Neural progenitor cell (in vitro differentiated cells): ENCODE results near the gene NPY1R.

Experiments
- EZH2 ChIP-seq: fragments of 200-600 bp; sonication (generic); IDR thresholded peaks from 2 replicates; pipeline ENCODE4 v1.6.1; 2017; ENCODE audit warnings: antibody characterized with exemption, mild to moderate bottlenecking, moderate library complexity
- TF ChIP-seq, protein P1 (sequence below): fragments of 200-600 bp; sonication (generic); IDR thresholded peaks from 2 replicates; pipeline ENCODE4 v1.5.1; 2017; ENCODE audit warnings: antibody characterized with exemption, mild to moderate bottlenecking

DNA sequence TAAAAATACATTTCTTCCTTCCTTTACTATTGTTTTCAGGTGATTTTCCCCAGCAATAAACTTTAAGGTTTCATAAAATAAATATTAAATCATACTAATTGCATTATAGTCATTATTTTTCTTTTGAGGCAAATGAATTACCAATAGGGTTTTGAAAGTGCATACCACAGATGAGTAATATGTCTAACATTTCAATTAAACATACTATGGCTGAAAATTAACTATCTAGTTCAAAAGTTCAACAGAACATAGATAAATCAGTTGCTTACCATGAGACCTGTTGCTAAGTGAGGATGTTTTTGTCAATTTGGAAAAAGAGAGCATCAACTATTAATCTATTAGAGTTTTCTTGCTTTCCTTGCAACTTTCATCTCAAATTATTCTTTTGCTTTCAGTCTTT, 46.3 kb upstream of the NPY1R start:
- TF ChIP-seq, protein P1, sequence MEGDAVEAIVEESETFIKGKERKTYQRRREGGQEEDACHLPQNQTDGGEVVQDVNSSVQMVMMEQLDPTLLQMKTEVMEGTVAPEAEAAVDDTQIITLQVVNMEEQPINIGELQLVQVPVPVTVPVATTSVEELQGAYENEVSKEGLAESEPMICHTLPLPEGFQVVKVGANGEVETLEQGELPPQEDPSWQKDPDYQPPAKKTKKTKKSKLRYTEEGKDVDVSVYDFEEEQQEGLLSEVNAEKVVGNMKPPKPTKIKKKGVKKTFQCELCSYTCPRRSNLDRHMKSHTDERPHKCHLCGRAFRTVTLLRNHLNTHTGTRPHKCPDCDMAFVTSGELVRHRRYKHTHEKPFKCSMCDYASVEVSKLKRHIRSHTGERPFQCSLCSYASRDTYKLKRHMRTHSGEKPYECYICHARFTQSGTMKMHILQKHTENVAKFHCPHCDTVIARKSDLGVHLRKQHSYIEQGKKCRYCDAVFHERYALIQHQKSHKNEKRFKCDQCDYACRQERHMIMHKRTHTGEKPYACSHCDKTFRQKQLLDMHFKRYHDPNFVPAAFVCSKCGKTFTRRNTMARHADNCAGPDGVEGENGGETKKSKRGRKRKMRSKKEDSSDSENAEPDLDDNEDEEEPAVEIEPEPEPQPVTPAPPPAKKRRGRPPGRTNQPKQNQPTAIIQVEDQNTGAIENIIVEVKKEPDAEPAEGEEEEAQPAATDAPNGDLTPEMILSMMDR: no peak
- no peak for TF ChIP-seq EZH2
